ENCODE data around the gene TMEM18.

DNA sequence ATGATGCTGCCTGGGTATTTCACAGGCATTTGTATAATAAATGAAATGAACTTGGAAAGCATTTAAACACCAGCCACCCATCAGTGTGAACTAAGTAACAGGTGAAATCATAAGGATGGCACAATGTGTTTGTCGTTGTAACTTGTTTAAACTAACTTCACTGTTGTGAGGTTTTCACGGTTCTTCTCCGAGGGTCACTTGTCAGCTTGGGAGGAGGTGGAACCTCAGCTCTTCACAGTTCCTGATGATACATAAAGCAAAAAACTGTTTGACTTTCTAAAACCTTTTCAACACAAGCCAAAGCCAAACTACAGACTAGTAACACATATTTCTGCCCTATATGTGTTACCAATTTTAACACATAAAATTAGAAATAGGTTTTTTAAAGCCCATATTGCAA, 13.1 kb downstream of the TMEM18 start:
- TF ChIP-seq, protein P1, sequence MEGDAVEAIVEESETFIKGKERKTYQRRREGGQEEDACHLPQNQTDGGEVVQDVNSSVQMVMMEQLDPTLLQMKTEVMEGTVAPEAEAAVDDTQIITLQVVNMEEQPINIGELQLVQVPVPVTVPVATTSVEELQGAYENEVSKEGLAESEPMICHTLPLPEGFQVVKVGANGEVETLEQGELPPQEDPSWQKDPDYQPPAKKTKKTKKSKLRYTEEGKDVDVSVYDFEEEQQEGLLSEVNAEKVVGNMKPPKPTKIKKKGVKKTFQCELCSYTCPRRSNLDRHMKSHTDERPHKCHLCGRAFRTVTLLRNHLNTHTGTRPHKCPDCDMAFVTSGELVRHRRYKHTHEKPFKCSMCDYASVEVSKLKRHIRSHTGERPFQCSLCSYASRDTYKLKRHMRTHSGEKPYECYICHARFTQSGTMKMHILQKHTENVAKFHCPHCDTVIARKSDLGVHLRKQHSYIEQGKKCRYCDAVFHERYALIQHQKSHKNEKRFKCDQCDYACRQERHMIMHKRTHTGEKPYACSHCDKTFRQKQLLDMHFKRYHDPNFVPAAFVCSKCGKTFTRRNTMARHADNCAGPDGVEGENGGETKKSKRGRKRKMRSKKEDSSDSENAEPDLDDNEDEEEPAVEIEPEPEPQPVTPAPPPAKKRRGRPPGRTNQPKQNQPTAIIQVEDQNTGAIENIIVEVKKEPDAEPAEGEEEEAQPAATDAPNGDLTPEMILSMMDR (conservative IDR thresholded peaks at IDR 0.05; ENCODE audit: low read depth, low read length) = no peak
- no peak for TF ChIP-seq USF2 (IDR thresholded peaks at IDR 0.05; ENCODE audit: low read depth, low read length)
- TF ChIP-seq POLR2A (IDR thresholded peaks at IDR 0.05; ENCODE audit: low read depth, low read length) = no peak
- TF ChIP-seq FOS (IDR thresholded peaks at IDR 0.05; ENCODE audit: low read depth, low read length) = no peak
- TF ChIP-seq RAD21 (IDR thresholded peaks at IDR 0.05; ENCODE audit: low read length) = no peak
- TF ChIP-seq MXI1 (IDR thresholded peaks at IDR 0.05; ENCODE audit: borderline replicate concordance, low read depth, low read length) = no peak
- TF ChIP-seq CEBPB (IDR thresholded peaks at IDR 0.05; ENCODE audit: low read depth, low read length) = no peak
- TF ChIP-seq MAZ (IDR thresholded peaks at IDR 0.05; ENCODE audit: borderline replicate concordance, low read depth, low read length) = no peak
- TF ChIP-seq RFX5 (IDR thresholded peaks at IDR 0.05; ENCODE audit: low read depth, low read length) = no peak
- TF ChIP-seq NFE2L2 (IDR thresholded peaks at IDR 0.05; ENCODE audit: low read depth, low read length) = no peak

Measured in IMR-90 (cell line).